Activated CD8-positive, alpha-beta memory T cell treated with anti-CD3 and anti-CD28 coated beads, Interleukin-2, amount 10 ng/mL, durations not matched to agents 7 days and 5 days (primary cell): ENCODE results near the gene ZNF221. TPM values are rescaled to one million over a fixed set of nuclear protein-coding genes. Genes with fewer than 3 reads are reported as not detected.
"Not testable (repeated sequence)": the region's sequence is repeated elsewhere in the genome, so short reads cannot be mapped to it uniquely, and the experiment has no call there.

Source experiments
- ATAC-seq: fragments of 150-1000 bp; cut with Tn5 transposase; one replicate; pipeline ENCODE4 v1.10.0; 2021; ENCODE audit warnings: moderate library complexity
- CTCF ChIA-PET: fragments of 350-600 bp; sonication (Branson Sonifier 250); formaldehyde crosslinking; loops from one replicate; lab custom pipeline; 2021; ENCODE audit warnings: antibody characterized with exemption; lab: Charles Lee
- DNase-seq: peaks from one replicate; pipeline ENCODE4 v3.0.0-alpha.2; 2020
- H3K27ac Mint-ChIP-seq: one replicate; pipeline ENCODE4 v1.8.0; 2021; ENCODE audit warnings: mild to moderate bottlenecking, mixed read lengths
- H3K27me3 Mint-ChIP-seq: one replicate; pipeline ENCODE4 v1.8.0; 2021; ENCODE audit warnings: mixed read lengths
- H3K36me3 Mint-ChIP-seq: one replicate; pipeline ENCODE4 v1.8.0; 2021; ENCODE audit warnings: mild to moderate bottlenecking, mixed read lengths
- H3K4me1 Mint-ChIP-seq: one replicate; pipeline ENCODE4 v1.8.0; 2021; ENCODE audit warnings: mixed read lengths
- H3K4me3 Mint-ChIP-seq: one replicate; pipeline ENCODE4 v1.8.0; 2021; ENCODE audit warnings: mild to moderate bottlenecking, moderate library complexity, mixed read lengths
- H3K9me3 Mint-ChIP-seq: one replicate; pipeline ENCODE4 v1.8.0; 2022; ENCODE audit warnings: low read depth, mixed read lengths
- total RNA-seq, 2 experiments: library from RNA; stranded (reverse); gene quantifications; one replicate each; pipeline ENCODE4 v1.2.3, GENCODE V29; 2021

The ZNF221 gene
- total RNA-seq, 2 experiments from 2014 or later, result 2.1 to 2.5 TPM

DNA sequence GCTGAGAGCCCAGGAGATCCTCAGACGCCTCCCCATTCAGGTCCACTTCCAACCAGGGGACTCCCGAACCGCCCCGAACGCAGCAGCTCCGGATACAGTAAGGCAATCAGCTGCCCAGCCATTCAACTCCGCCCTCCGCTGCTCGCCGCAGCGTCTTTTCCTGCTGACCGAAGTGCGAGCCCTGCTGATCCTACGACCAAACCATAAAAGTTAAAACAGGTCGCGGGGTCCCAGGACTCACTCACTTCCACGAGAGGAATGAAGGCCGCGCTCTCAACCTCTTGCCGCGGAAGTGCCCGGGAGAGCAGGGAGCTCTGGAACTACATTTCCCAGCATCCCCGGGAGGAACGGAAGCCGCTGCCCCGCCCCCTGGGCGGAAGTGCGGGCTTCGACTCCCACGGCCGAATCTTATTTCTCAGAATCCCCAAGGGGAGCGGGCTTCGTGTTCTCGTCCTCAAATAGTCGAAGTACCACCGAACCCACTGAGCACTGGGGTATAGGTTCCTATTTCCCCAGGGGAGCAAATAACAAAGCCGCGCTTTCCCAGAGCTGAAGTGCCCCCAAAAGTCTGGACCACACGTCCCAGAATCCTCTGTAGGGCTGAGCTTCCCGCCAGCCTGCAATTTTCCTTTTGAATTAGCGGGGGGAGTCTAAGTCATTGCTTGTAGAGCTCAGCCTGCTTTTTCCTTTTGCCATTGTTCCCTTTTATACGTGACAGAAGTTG is 15.9 kb upstream of the ZNF221 start, which contains the start of gene ZNF45:
ZNF45 (minus strand) TSS at position 298 of the 724 bp plus-strand sequence. CDS start 13,097 bp downstream, outside the sequence.
- DNase-seq, result peak; percentile 91
- ATAC-seq, result peak; percentile 97
- Mint-ChIP-seq H3K4me3 (peak within 1 kb of the TSS; percentile 91), H3K27ac (peak within 1 kb of the TSS; percentile 90), H3K4me1 (peaks cover 16% of the 10 kb centered on the region), H3K27me3 (no peaks in the 10 kb centered on the region), H3K9me3 (peaks cover 9% of the 10 kb centered on the region), H3K36me3 (peaks cover 31% of the 10 kb centered on the region)
- CTCF ChIA-PET, result interaction anchor here (1.0 to 1.7 kb wide), 8 partner anchors 11 to 415 kb away, joined by 3 to 18 read pairs (median 3); partner anchors contain the start of genes ZNF221, ZNF224 and ZNF283

DNA sequence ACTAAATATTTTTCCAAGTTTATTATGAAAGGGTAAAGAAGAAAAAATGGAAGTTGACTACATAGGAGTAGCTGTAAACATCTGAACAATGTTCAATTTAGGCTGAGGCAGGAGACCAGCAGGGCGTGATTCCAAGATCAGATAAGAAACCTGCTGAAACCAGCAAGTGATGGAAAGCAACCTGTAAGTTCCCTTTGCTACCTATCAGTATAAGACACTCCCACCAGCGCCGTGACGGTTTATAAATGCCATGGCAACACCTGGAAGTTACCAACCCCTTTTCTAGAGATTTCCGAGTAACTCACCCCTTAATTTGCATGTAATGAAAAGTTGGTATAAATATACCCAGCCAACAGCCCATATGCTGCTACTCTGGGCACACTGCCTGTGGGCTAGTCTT is 14.8 kb upstream of the ZNF221 start:
- peaks cover 22% of the 10 kb centered on the region for H3K36me3 Mint-ChIP-seq
- H3K4me3 Mint-ChIP-seq, result peak overlapping the region; percentile 91
- CTCF ChIA-PET, result interaction anchor here (1.2 kb wide), 1 partner anchor 36 kb away, joined by 3 read pairs; no protein-coding TSS in a partner anchor
- ATAC-seq, result no peak
- peaks cover 16% of the 10 kb centered on the region for H3K4me1 Mint-ChIP-seq
- DNase-seq, result no peak
- no peaks in the 10 kb centered on the region for H3K27me3 Mint-ChIP-seq
- peaks cover 9% of the 10 kb centered on the region for H3K9me3 Mint-ChIP-seq
- H3K27ac Mint-ChIP-seq, result no peak overlapping the region

DNA sequence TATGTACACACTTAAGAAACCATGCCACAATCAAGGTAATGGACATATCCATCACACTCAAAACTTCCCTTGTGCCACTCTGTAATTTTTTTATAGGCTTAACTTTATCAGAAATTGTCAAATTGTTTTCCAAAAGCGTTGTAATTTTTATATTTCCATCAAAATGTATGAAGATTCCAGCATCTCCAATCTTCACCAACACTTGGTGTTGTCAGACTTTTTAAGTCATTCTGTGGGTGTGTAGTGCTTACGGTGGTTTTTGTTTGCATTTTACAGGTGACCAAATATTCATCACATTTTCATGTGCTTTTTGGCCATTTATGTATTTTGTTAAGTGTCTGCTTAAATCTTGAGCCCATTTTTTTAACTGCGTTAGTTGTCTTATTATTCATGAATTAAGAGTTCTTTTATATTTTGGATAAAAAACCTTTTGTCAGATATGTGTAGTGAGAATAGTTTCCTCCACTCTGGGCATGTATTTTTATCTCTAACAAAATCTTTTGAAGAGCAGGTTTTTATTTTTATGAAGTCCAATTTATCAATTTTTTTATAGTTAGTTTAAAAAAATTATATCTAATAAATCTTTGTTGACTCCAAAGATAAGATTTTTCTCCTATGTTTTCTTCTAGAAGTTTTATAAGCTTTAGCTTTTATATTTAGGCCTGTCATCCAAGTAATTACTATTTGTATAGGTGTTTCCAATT is 11.3 kb upstream of the ZNF221 start:
- DNase-seq (no peak), ATAC-seq (no peak)
- CTCF ChIA-PET, result no interaction called here
- Mint-ChIP-seq H3K4me3 (no peak overlapping the region), H3K36me3 (no peaks in the 10 kb centered on the region), H3K27ac (no peak overlapping the region), H3K4me1 (peaks cover 4% of the 10 kb centered on the region), H3K9me3 (peaks cover 14% of the 10 kb centered on the region), H3K27me3 (peaks cover 6% of the 10 kb centered on the region)

DNA sequence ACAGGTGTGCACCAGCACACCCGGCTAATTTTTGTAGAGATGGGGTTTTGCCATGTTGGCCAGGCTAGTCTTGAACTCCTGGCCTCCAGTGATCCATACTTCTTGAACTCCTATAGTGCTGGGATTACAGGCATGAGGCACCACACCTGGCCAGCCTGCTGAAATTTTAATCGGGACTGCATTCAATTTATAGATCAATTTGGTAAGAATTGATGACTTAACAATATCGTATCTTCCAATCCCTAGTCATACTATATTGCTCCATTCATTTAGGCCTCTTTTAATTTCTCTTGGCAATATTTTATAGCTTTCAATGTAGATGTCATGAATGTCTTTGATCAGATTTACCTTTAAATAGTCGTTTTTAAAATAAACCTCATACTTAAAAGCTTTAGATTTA is 10.3 kb upstream of the ZNF221 start:
- Mint-ChIP-seq H3K27me3 (peaks cover 10% of the 10 kb centered on the region), H3K9me3 (peaks cover 14% of the 10 kb centered on the region), H3K36me3 (no peaks in the 10 kb centered on the region), H3K4me1 (no peaks in the 10 kb centered on the region), H3K27ac (no peak overlapping the region), H3K4me3 (no peak overlapping the region)
- DNase-seq (no peak), ATAC-seq (no peak)
- CTCF ChIA-PET, result interaction anchor here (0.9 kb wide), 1 partner anchor 17 kb away, joined by 3 read pairs; no protein-coding TSS in a partner anchor

DNA sequence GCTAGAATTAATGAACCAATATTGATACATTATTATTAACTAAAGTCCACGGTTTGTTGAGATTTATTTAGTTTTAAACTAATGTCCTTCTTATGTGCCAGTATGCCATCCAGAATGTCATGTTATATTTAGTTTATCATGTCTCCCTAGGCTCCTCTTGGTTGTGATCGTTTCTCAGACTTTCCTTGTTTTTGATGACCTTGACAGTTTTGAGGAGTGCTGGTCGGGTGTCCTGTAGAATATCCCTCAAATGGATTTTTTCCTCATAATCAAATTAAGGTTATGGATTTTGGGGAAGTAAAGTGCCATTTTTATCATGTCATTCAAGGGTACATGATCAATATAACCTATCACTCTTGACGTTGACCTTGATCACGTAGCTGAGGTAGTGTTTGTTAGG is 9.8 kb upstream of the ZNF221 start:
- CTCF ChIA-PET, result interaction anchor here (0.9 kb wide), 1 partner anchor 17 kb away, joined by 3 read pairs; no protein-coding TSS in a partner anchor
- peaks cover 15% of the 10 kb centered on the region for H3K27me3 Mint-ChIP-seq
- H3K4me1 Mint-ChIP-seq, result no peaks in the 10 kb centered on the region
- no peak overlapping the region for H3K27ac Mint-ChIP-seq
- peaks cover 13% of the 10 kb centered on the region for H3K9me3 Mint-ChIP-seq
- H3K36me3 Mint-ChIP-seq, result no peaks in the 10 kb centered on the region
- DNase-seq (no peak), ATAC-seq (no peak)
- H3K4me3 Mint-ChIP-seq, result no peak overlapping the region

DNA sequence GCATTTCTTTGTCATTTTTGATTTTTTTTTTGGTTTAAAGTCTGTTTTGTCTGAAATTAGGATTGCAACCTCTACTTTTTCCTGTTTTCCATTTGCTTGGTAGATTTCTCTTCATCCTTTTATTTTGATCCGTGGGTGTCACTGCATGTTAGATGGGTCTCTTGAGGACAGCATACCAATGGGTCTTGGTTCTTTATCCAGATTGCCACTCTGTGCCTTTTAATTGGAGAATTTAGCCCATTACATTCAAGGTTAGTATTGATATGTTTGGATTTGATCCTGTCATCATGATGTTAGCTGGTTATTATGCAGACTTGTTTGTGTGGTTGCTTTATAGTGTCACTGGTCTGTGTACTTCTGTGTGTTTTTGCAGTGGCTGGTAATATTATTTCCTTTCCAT is 3.6 kb upstream of the ZNF221 start:
- CTCF ChIA-PET, result interaction anchor here (1.3 kb wide), 1 partner anchor 119 kb away, joined by 3 read pairs; no protein-coding TSS in a partner anchor
- H3K36me3 Mint-ChIP-seq, H3K4me1 Mint-ChIP-seq, H3K27ac Mint-ChIP-seq, H3K4me3 Mint-ChIP-seq, DNase-seq, ATAC-seq: not testable (repeated sequence)
- H3K27me3 Mint-ChIP-seq, result peaks cover 18% of the 10 kb centered on the region
- peaks cover 20% of the 10 kb centered on the region for H3K9me3 Mint-ChIP-seq

DNA sequence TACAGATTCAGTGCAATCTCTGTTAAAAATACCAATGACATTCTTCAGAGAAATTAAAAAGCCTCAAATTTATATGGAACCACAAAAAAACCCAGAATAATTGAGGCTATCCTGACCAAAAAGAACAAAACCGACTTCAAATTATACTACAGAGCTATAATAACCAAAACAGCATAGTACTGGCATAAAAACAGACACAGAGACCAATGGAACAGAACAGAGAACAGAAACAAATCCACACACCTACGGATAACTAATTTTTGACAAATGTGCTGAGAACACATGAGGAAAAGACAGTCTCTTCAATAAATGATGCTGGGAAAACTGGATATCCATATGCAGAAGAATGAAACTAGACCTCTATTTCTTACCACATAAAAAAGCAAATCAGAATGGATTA is 1.2 kb upstream of the ZNF221 start:
- Mint-ChIP-seq H3K9me3 (peaks cover 18% of the 10 kb centered on the region), H3K4me3 (peak overlapping the region; percentile 0), H3K36me3 (peaks cover 11% of the 10 kb centered on the region), H3K27me3 (peaks cover 13% of the 10 kb centered on the region)
- not testable (repeated sequence) for H3K4me1 Mint-ChIP-seq, H3K27ac Mint-ChIP-seq, DNase-seq, ATAC-seq
- CTCF ChIA-PET, result interaction anchor here (1.7 to 2.9 kb wide), 2 partner anchors 15 to 145 kb away, joined by 6 to 18 read pairs; partner anchors contain the start of genes ZNF224 and ZNF45

DNA sequence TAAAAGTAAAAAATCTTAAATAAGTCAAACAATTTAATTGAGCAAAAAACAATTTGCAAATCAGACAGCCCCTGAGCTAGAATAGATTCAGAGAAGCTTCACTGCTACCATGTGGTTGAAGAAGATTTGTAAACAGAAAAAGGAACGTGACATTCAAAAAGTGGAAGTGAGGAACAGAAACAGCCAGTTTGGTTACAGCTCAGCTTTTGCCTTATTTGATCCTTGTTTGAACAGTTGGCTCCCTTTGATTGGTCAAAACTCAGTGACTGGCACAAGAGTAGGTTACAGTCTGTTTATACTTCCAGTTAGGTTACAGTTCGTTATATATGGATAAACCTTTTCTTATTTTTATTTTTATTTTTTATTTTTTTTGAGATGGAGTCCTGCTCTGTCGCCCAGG is 5.8 kb downstream of the ZNF221 start:
- DNase-seq (no peak), ATAC-seq (no peak)
- H3K4me1 Mint-ChIP-seq, result peaks cover 1% of the 10 kb centered on the region
- H3K4me3 Mint-ChIP-seq, result no peak overlapping the region
- CTCF ChIA-PET, result no interaction called here
- peaks cover 9% of the 10 kb centered on the region for H3K36me3 Mint-ChIP-seq
- peaks cover 24% of the 10 kb centered on the region for H3K9me3 Mint-ChIP-seq
- no peak overlapping the region for H3K27ac Mint-ChIP-seq
- no peaks in the 10 kb centered on the region for H3K27me3 Mint-ChIP-seq

DNA sequence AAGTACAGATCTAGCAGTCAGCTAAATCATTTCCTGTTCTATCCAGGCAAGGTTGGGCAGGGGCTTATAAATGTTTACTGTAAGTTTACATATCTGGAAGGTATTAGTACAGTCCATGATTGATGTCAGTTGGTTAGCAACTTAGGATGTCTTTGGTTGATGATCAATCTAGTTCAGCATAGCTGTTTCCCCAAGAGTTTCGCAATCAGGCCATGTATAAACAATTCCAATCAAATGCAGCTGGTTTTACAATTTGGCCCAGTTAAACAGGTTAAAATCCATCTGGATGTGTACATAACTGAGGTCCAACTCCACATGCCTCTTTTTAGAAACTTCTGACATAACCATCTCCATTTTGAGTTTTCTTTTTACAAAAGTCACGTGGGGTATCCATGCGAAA is 6.9 kb downstream of the ZNF221 start:
- DNase-seq (no peak), ATAC-seq (no peak)
- H3K27ac Mint-ChIP-seq, result no peak overlapping the region
- peaks cover 29% of the 10 kb centered on the region for H3K9me3 Mint-ChIP-seq
- H3K27me3 Mint-ChIP-seq, result no peaks in the 10 kb centered on the region
- peaks cover 5% of the 10 kb centered on the region for H3K36me3 Mint-ChIP-seq
- H3K4me1 Mint-ChIP-seq, result no peaks in the 10 kb centered on the region
- H3K4me3 Mint-ChIP-seq, result no peak overlapping the region
- CTCF ChIA-PET, result no interaction called here

DNA sequence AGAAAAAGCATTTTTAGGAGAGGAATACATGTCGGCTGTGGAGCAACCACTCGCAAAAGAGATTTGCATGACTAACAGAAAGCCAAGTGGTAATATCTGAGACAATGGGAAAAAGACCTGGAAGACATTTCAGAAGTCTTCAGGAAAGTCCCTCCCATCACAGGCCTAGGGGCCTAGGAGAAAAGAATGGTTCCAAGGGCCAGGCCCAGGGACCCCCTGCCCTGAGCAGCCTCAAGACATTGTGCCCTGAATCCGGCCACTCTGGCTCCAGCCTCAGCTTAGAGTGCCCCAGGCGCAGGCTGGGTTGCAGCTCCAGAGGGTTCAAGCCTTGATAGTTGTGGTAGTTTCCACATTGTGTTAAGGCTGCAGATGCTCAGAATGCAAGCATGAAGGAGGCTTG is 9.4 kb downstream of the ZNF221 start:
- Mint-ChIP-seq H3K4me1 (no peaks in the 10 kb centered on the region), H3K27me3 (no peaks in the 10 kb centered on the region), H3K27ac (no peak overlapping the region), H3K36me3 (peaks cover 20% of the 10 kb centered on the region), H3K9me3 (peaks cover 42% of the 10 kb centered on the region), H3K4me3 (no peak overlapping the region)
- ATAC-seq (no peak), DNase-seq (no peak)
- CTCF ChIA-PET, result no interaction called here

DNA sequence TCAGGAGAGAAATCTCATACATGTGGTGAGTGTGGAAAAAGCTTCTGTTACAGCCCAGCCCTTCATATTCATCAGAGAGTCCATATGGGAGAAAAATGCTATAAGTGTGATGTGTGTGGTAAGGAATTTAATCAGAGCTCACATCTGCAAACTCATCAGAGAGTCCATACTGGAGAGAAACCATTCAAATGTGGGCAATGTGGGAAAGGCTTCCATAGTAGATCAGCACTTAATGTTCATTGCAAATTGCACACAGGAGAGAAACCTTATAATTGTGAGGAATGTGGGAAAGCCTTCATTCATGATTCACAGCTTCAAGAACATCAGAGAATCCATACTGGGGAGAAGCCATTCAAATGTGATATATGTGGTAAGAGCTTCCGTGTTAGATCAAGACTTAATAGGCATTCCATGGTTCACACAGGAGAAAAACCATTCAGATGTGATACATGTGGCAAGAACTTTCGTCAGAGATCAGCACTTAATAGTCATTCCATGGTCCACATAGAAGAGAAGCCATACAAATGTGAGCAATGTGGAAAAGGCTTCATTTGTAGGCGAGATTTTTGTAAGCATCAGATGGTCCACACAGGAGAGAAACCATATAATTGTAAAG is 15.2 kb downstream of the ZNF221 start:
- Mint-ChIP-seq H3K9me3 (peaks cover 51% of the 10 kb centered on the region), H3K36me3 (peaks cover 35% of the 10 kb centered on the region), H3K4me1 (no peaks in the 10 kb centered on the region), H3K27ac (no peak overlapping the region), H3K4me3 (no peak overlapping the region), H3K27me3 (no peaks in the 10 kb centered on the region)
- DNase-seq (no peak), ATAC-seq (no peak)
- CTCF ChIA-PET, result no interaction called here

DNA sequence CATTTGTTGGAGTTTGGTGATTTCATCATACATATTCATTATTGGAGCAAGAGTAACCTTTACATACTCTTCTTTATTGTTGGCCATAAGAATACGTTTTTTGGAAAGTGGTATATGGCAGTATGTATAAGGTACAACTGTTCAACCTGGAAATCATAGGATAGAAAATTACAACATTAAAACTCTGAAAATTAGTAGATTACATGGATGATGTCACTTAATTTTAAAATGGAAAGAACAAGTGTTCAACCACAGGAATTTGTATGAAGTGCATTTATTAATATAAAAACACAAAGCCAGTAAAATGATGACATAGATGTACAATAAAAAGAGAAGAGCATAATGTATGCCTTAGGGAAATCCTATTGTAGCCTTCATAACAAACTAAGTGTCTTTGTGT is 25.7 kb downstream of the ZNF221 start:
- ATAC-seq (no peak), DNase-seq (no peak)
- Mint-ChIP-seq H3K9me3 (peaks cover 28% of the 10 kb centered on the region), H3K36me3 (peaks cover 2% of the 10 kb centered on the region), H3K4me1 (no peaks in the 10 kb centered on the region), H3K27me3 (no peaks in the 10 kb centered on the region), H3K27ac (no peak overlapping the region), H3K4me3 (no peak overlapping the region)
- CTCF ChIA-PET, result no interaction called here

DNA sequence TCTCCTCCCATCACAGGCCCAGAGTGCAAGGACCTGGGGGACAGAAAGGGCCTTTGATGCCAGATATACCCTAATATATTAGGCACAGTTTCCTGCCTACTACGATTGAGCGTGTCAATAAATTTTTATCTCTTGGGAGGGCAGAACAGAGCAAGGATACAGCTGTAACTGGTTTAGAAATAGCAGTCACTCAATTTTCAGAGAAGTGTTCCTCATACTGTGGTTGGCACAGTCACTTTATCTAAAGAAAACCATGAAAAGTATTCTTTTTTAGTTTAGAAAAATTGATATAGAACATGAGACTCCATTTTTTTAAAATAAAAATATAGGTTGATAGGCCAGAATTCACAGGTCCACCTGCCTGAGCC is 32.5 kb downstream of the ZNF221 start:
- peaks cover 24% of the 10 kb centered on the region for H3K36me3 Mint-ChIP-seq
- no peaks in the 10 kb centered on the region for H3K27me3 Mint-ChIP-seq
- no peak for ATAC-seq
- no peak overlapping the region for H3K27ac Mint-ChIP-seq
- peaks cover 15% of the 10 kb centered on the region for H3K9me3 Mint-ChIP-seq
- CTCF ChIA-PET, result no interaction called here
- H3K4me3 Mint-ChIP-seq, result peak overlapping the region; percentile 97
- DNase-seq, result no peak
- peaks cover 9% of the 10 kb centered on the region for H3K4me1 Mint-ChIP-seq
